SU-DHL-6 (cell line): ENCODE results near the gene LITAFD.

ENCODE experiments used
- H2AFZ ChIP-seq: fragments of 200-600 bp; sonication (generic); 2 replicates; pipeline ENCODE4 v1.6.1; 2014; ENCODE audit warnings: low read depth, mild to moderate bottlenecking, moderate library complexity, mixed read lengths, antibody characterized with exemption, low read length; ENCODE audit not compliant: severe bottlenecking
- H3F3A ChIP-seq: fragments of 200-600 bp; shearing (Covaris generic); 2 replicates; pipeline ENCODE4 v1.6.0; 2016; ENCODE audit warnings: antibody characterized with exemption, mild to moderate bottlenecking; ENCODE audit not compliant: insufficient read depth
- H3K27ac ChIP-seq: fragments of 200-600 bp; sonication (generic); 2 replicates; pipeline ENCODE4 v1.5.1; 2016; ENCODE audit warnings: low read depth, mild to moderate bottlenecking, low read length, moderate library complexity, mixed read lengths
- H3K27me3 ChIP-seq: fragments of 200-600 bp; sonication (generic), shearing (Covaris generic); 2 replicates; pipeline ENCODE4 v1.6.0; 2014; ENCODE audit warnings: mild to moderate bottlenecking, low read length
- H3K36me3 ChIP-seq: fragments of 200-600 bp; sonication (generic); 2 replicates; pipeline ENCODE4 v1.6.1; 2014; ENCODE audit warnings: mild to moderate bottlenecking, low read length, mixed read lengths
- H3K4me2 ChIP-seq: fragments of 300-600, 200-600 bp; shearing (Covaris generic), sonication (generic); 2 replicates; pipeline ENCODE4 v1.6.0; 2014; ENCODE audit warnings: low read length, low read depth, mild to moderate bottlenecking; ENCODE audit not compliant: poor library complexity, severe bottlenecking
- H3K4me3 ChIP-seq: fragments of 200-600 bp; sonication (generic); 2 replicates; pipeline ENCODE4 v1.5.1; 2014; ENCODE audit warnings: antibody characterized with exemption, low read length, mild to moderate bottlenecking, mixed read lengths; ENCODE audit not compliant: insufficient read depth, poor library complexity, severe bottlenecking
- H3K79me2 ChIP-seq: fragments of 200-600 bp; sonication (generic); 2 replicates; pipeline ENCODE4 v1.6.1; 2014; ENCODE audit warnings: mild to moderate bottlenecking, low read length, moderate library complexity; ENCODE audit not compliant: insufficient read depth
- H3K9ac ChIP-seq: fragments of 200-600 bp; sonication (generic); 2 replicates; pipeline ENCODE4 v1.7.0; 2014; ENCODE audit warnings: mild to moderate bottlenecking, low read length
- H3K9me2 ChIP-seq: fragments of 200-600 bp; sonication (generic); replicated peaks from 2 replicates; pipeline ENCODE4 v1.6.1; 2014; ENCODE audit warnings: low read length; ENCODE audit not compliant: insufficient read depth
- H3K9me3 ChIP-seq: fragments of 200-600 bp; sonication (generic); 2 replicates; pipeline ENCODE4 v1.6.1; 2014; ENCODE audit warnings: low read length, mixed read lengths; ENCODE audit not compliant: insufficient read depth
- H4K20me1 ChIP-seq: fragments of 200-600 bp; sonication (generic); 2 replicates; pipeline ENCODE4 v1.6.1; 2014; ENCODE audit warnings: low read depth, mild to moderate bottlenecking, antibody characterized with exemption, low read length, moderate library complexity, mixed read lengths
- CTCF ChIP-seq: fragments of 200-600 bp; sonication (generic); IDR thresholded peaks from one replicate; pipeline ENCODE4 v1.5.1; 2017; ENCODE audit warnings: antibody characterized with exemption, mild to moderate bottlenecking, low read length, moderate library complexity; ENCODE audit not compliant: insufficient read depth, poor library complexity, severe bottlenecking
- EZH2phosphoT487 ChIP-seq: fragments of 200-600 bp; sonication (generic), shearing (Covaris generic); conservative IDR thresholded peaks from 2 replicates; pipeline ENCODE4 v1.6.1; 2018; ENCODE audit warnings: mild to moderate bottlenecking, antibody characterized with exemption, low read length, moderate library complexity, mixed read lengths

Gene LITAFD

GRCh38 chr16:8931859-8932258 is 49.7 kb downstream of the LITAFD start:
- no peak overlapping the region for H3K4me2 ChIP-seq
- H4K20me1 ChIP-seq = peaks cover 54% of the 10 kb centered on the region
- no peaks in the 10 kb centered on the region for H3K9me2 ChIP-seq
- peaks cover 11% of the 10 kb centered on the region for H3K36me3 ChIP-seq
- H3K27me3 ChIP-seq = no peaks in the 10 kb centered on the region
- H3K9ac ChIP-seq = no peak overlapping the region
- no peak overlapping the region for H2AFZ ChIP-seq
- H3K79me2 ChIP-seq = peaks cover 100% of the 10 kb centered on the region
- no peaks in the 10 kb centered on the region for H3K9me3 ChIP-seq
- TF ChIP-seq EZH2phosphoT487 = no peak
- no peak for TF ChIP-seq CTCF
- peaks cover 17% of the 10 kb centered on the region for H3F3A ChIP-seq
- H3K4me3 ChIP-seq = no peak overlapping the region
- no peak overlapping the region for H3K27ac ChIP-seq

GRCh38 chr16:8934601-8935000 is 52.5 kb downstream of the LITAFD start:
- no peak overlapping the region for H3K4me2 ChIP-seq
- no peak overlapping the region for H2AFZ ChIP-seq
- peaks cover 3% of the 10 kb centered on the region; the same call in 1 of the 2 replicates for H3K36me3 ChIP-seq
- no peaks in the 10 kb centered on the region for H3K27me3 ChIP-seq
- TF ChIP-seq CTCF (no peak), EZH2phosphoT487 (no peak)
- H4K20me1 ChIP-seq = peaks cover 62% of the 10 kb centered on the region
- H3K9me2 ChIP-seq = no peaks in the 10 kb centered on the region
- H3K9ac ChIP-seq = no peak overlapping the region
- peaks cover 27% of the 10 kb centered on the region for H3F3A ChIP-seq
- H3K27ac ChIP-seq = no peak overlapping the region
- no peak overlapping the region for H3K4me3 ChIP-seq
- peaks cover 100% of the 10 kb centered on the region for H3K79me2 ChIP-seq
- no peaks in the 10 kb centered on the region for H3K9me3 ChIP-seq
